Retina (tissue), 1 donor: ENCODE results near the gene VPS37C.

ENCODE experiments used
- DNase-seq: peaks from one replicate; pipeline ENCODE4 v3.0.0-alpha.2; 2016

VPS37C gene

DNA sequence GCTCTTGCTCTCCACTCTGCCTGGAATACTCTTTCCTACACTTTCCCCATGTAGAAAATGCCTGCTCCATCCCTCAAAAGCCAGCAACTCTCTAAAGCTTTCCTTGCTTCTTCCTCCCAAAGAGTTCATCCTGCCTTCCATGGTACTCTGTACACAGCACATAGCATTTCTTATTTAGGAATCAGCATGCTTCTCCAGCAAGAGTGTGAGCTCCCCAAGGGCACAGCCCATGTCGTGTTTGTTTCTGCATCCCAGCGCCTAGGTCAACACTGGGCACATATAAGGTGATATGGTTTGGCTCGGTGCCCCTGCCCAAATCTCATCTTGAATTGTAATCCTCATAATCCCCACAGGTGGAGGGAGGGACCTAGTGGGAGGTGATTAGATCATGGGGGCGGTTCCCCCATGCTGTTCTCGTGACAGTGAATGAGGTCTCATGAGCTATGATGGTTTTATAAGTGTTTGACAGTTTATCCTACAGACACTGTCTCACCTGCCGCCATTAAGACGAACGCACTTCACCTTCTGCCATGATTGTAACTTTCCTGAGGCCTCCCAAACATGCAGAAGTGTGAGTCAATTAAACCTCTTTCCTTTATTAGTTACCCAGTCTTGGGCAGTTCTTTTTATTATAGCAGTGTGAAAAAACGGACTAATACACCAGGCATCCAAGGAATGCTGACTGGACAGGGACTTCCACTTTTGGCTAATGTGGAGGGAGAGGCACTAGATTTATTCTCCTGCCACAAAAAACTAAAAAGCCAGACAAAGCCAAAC is 8.2 kb downstream of the VPS37C start:
- DNase-seq: no peak

DNA sequence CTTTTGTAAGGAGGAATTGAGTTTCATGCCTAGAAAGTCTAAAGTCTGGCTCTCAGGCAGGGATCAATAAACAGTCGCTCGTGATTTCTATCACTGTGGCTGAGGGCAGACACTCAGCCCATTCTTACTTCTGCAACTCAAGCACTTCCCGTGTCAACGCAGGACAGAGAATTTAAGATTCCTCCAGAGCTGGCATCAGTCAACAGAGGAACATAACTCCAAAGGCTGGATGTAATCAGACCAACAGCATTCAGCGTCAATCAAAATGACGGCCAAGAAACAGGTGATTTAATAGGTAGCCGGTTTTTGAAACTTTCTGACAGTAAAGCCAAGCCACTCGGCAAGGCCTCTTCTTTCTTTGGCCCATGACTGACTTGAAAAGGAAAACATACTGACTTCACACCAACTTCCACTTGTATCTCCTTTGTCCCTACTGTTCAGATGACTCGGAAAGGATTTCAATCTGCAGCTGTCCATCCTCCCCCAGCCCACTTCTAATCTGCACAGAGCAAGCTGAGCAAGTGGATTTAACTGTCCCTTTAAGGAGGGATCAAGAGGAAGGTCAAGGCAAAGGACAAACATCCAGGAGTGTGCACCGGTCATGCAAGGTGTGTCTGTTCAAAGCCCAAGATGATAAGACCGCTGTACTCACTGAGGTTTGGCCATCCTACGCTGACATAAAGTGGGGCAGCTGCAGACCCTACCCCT is 9.5 kb downstream of the VPS37C start:
- DNase-seq: no peak

DNA sequence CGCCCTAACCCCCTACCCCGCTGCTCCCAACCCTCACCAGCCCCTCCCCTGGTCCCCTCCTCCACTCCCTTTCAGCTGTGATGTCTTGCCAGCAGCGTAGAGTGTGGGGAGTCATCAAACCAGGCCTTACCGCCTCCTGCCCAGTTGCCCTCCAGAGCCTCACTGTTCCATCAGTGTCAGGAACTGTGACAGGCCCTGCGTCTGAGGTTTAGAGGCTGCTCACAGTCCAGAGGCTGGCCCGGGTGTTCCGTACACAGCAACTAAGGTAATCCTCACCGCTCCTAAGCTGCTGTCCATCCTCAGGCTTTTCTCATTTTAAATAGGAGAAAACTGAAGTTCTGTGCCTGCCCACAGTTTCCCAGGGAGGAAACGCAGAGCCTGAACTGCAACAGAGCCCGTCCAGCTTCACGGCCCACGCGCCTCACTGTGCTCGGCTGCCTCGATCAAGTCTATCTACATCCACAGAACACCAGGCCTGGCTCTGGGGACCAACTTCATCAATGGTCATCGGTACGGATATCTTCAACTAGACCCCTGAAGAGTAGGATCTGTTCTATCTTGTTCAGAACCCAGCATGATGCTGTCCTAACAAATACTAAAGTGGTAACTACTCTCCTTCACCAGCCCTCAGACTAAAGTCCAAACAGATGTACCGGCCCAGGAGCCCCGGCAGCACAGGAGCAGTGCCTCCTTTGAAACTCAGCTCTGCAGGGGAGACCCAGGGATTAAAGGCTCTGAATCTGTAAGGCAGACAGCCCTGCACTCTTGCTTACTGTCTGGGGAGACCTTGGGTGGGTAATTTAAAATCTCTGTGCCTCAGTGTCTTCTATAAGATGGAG is 10.3 kb downstream of the VPS37C start:
- peak; percentile 26 for DNase-seq

DNA sequence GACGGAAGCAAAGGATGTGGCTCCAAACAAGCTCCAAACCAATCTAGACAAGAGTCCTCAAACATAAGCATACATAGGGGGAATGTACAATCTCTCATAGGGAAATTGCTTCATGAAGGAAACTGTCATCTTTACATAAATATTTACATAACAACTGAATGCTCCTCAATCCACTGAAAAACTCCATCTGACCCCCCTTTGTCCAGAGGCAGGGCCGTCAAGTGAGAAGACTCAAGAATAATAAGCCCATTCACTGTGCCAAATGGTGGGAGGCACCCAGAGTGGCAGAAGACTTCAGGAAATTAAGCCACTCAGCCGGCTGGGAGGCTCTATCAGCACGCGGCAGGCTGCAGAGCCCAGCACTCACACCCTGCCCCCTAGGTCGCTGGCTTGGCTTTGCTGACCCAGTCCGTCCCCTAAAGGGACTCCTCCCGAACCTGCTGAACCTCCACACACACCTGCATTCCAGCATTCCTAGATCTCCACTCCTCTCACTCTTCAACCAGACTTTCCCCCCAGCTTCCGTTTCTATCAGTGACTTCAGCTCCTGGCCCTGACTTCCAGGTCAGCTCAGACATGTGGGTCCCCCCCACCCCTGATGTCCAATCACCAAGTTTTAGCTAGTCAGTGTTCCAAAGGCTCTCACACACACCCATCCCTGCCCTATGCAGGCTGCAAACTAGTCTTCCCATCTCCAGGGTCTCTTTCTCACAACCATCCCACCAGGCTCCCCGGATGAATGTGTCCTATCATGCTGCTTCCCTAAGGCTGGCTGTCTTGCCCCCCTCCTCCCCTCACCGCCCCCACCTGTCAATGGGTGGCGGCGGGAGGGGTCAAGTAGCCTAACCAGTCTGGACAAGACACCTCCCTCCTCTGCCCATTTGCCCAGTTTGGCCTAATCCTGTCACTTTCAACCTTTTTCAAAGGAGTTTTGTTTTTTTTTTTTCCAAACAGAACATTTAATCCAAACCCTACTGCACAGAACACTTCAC is 11.3 kb downstream of the VPS37C start:
- DNase-seq: peak; percentile 69

DNA sequence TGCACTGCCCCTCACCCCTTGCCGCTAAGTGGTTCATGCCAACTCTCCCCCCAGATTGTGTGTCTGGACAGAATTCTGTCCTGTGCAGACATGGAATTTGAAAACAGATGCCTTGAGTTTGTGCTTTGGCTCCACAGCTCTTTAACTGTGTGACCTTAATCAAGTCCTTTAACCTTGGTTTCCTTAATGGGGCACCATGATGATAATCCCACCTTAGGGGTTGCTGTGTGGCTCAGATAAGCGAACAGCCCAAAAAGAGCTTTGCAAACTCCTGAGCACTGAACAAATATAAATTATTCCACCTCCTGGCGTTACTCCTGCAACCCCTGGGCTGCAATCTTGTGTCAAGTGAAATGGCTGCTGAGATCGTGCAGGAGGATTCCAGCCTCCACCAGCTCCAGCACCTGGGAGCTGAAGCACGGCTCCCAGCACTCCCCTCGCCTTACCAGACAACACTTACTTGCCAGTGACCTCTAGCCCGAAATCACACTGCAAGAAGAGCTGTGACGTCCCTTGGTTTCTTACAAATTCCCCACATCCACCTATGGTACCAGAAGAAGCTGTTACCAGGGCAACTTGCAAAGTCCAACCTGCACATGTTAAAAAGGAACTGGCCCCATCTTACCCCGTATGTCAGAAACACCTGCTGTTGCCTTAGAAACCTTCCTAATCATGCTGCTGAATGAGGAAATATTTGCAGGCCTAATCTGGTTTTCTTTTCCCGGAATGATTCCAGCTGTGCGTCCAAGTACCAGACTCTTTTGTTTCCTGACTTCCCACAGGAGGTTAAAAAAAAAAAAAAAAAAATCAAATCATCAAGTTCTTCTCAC is 13.2 kb downstream of the VPS37C start:
- no peak for DNase-seq

DNA sequence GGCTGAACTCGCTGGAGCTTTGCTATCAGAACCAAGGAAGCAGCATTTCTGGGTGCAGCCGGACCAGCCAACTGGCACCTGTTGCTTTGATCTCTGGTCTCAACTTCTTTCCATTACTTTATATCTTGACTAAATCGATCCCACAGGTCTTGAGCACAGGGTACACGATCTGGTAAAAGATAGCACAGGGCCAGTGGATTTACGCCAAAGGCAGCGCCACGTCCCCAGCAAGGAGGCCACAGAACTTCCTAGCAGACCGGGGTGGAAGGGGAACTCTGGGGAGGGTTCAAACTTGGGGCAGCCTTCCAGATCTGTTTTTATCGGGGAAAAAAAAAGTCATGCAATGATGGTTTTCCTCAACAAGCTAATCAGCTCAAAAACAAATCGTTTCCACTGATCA is 14.0 kb downstream of the VPS37C start:
- no peak for DNase-seq

DNA sequence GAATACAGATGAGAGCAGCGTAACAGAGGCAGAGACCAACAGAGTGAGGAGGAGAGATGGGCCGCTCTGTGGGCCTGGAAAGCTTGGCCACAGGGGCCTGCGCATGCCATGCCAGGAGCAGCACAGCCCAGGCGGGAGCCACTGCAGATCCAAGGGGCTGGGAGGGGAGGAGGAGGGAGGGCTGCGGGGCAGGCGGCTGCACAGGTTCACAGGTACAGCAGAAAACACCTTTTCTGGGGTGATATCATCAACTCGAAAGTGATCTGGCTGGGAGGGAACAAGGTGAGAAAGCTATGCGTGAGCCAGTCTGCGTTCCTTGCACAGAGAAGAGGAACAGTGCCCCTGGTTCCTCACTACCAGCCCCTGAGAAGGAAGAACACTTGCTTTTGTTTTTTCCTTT is 14.8 kb downstream of the VPS37C start:
- no peak for DNase-seq

DNA sequence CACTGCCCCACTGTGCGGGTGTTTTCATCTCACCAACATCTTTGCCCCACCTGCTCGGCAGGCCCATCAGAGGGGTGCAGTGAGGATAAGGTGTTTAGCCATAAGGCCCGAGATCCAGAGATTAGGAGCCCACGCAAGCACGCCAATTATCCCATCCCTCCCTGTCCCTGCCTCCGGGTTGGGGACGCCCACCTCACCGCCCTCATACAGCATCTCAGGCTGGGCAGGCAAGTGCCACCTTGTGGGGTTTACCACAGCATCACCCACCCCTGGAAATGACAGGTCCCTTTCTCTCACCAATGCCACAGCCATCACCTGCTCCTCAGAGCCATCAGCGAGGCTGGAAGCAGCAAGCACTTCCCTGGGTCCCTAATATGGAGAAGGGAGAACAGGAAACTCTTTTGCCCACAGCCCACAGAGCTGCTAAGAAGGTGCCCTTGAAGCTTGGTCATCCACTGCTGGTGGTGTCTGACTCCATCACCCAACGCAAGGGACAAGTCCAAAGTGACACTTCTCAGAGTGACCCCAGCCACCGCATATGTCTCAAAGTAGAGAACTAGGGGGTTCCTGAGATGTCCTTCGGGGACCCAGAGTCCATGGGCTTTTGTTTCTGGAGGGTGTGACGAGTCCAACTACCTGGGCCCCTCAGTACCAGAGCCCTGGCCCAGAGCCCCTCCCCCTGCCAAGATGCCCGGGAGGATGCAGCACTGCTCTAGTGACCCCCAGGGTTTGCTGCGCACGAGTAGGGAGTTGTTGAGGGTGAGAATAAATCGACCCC is 15.8 kb downstream of the VPS37C start:
- no peak for DNase-seq

DNA sequence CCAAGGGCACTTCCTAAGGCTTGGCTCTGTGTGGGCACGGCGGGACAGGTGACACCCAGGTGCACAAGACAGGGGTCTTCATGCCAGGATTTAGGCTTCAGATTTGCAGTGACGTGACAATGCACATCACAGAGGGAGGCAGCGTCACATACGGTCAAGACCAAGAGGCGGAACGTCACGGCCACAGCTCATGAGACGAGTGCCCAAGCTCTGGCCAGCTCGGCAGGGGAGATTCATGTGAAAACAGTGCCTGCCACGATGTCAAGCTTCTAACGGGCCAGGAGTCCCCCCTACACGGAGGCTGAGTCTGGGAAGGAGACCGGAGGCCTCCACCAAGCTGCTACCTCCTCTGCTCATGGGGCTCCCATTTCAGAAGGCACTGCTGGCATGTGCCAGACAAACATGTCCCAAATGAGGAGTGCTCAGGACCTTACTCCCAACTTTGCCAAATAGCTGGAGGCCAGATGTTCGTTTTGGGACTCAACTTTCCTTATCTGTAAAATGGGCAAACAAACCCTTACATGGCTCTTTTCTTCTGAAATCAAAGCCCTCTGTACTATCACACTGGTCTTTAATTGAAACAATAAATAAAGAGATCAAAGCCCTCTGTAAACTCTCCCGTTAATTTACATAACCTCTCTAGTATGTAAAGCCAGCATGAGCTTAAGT is 16.6 kb downstream of the VPS37C start:
- no peak for DNase-seq

DNA sequence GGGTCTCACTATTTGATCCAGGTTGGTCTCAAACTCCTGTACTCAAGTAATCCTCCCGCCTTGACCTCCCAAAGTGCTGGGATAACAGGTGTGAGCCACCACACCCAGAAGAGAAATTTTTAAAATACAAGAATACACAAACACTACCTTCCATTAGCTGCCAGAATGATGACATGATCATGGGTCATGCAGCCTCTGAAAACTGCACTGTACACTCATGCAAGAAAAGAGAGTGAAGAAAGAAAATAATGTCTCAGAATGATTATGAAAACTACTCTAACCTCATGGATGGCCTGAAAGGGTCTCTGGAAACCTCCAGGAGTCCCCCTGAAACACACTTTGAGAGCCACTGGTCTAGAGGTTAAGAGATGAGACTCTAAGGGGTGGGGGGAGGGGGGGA is 18.8 kb downstream of the VPS37C start:
- DNase-seq: no peak

DNA sequence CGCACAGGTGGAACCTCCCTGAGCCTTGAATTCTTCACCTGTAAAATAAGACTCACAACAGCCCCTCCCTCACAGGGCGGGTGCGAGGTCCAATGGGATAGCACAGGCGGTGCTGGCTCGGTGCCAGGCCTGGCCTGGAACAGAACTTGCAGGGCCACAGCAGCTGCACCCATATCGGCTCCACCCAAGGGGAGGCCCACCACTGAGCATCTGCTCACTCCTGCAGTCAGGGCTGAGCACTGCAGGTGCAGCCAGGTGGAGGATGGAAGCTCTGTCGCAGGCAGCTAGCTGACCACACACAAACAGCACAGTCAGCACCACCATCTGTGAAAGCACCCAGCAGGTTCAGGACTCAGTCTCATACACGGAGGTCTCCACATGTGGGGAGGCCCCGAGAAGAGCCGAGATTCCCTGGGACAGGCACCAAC is 19.6 kb downstream of the VPS37C start:
- DNase-seq: no peak

DNA sequence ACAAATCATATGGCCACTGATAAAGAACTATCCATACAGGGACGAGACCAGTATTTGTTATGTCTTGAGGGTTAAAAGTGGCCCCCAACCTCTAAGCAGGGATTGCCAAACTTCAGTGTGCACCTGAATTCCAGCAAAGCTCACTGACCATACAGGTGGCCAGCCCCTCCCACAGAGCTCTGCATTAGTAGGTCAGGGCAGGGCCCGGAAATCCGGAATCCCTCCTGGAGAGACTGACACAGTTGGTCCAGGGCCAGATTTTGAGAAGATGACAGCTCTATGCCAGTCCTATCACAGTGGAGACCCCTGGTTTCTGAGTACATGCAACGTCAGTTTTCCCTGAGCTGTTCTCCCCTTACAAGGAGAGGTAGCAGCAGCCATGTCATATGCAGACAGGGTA is 20.8 kb downstream of the VPS37C start:
- no peak for DNase-seq

DNA sequence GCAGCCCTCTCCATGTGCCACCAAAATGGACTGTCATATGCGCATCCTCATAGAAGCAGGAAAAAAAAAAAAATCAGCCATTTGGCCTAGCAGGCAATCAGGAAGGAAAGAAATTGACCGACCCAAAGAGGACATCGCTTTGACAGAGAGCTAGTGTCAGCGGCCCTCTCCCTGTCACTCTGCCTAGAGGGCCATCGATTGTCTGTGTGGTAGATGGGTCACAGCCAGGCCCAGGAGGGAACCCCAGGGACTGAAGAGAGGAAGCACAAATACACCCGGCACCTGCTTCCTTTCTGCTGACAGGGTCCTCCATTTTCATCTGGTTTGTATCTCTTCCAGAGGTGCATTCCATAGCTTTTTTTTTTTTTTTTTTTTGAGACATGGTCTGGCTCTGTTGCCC is 21.8 kb downstream of the VPS37C start:
- no peak for DNase-seq

DNA sequence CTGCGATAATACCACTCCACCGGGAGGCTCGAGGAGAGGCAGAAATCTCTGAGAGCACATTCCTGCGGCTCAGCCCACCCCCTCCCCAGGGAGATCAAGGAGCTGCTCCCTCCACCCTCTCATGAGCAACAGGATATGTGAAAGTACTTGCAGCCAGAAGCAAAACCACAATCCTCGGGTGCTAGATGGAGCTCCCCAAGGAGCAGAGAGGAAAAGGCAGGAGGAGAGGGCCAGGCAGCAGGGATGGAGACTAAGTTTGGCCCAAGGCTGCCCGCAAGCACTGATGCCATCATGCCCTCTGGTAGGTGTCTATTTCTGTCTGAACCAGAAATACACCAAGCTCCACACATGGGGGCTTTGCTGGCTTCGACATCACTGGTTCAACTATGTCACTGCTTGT is 22.3 kb downstream of the VPS37C start:
- DNase-seq: no peak

DNA sequence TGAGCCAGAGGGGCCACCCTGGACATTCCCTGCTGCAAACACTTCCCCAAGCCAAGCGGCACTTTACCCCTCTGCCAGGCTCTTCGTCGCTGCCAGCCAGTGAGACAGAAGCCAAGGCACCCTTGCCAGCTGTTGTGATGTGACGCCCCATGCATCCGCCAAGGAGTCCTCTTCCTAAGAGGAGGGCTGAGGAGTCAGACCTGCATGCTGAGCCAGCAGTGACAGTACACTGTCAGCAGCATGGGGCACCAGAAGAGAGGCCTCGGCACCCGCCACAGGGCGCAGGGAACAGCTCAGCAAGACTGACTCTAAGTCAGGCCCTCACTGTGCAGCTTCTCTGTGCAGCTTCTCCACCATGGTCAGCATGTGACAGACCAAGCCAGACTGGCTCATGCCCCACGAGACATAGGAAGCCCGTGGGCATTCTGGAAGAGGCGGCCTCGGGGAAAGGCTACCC is 26.4 kb downstream of the VPS37C start:
- DNase-seq: no peak

DNA sequence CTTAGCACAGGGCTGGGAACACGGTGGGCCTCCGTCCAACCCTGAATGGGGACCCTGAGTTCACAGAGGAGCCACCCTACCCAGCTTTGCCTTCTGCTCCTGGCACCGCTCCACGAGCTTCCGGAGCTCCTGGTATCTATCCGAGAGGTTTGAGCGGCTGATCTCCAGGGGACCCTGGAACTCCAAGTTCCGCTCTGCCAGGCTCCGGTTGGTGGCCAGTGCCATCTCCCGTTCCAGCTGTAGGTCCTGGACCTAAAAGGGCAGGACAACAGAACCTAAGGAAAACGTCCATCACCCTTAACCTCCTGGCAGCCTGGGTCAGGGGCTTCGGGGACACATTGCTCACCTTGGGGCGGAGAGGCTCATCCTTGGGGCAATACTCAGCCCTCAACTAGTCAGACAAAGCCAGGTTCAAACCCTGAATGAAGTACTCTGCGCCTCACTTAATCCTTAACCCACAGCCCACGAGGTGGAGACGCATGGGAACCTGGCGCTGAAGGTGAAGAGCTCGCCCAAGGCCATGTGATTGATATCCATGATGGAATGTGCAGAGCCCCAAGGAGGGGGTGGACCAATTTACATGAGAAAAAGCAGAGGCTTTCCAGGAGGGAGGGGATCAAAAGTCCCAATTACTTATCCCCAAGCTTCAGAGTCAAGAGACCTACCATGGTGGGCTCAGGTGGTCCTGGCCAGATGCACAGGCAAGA is 27.1 kb downstream of the VPS37C start:
- DNase-seq: no peak

DNA sequence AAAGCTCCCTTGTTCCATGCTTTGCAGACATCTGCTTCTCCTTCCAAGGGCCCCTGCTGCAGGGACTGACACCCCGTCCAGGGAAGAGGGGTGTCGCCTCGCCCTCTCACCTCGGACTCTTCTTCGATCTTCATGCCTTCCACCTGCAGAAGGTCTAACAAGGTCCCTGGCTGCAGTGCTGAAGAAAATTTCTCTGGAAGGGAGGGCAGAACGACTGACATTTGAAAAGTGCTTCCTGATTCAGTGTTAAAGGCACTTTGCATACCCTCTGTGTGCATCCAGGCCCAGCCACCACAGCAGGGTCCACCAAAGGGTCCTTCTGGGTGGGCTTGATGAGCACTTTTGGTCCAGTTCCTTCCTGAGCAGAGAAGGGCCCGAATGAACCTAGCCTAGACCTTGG is 28.1 kb downstream of the VPS37C start:
- no peak for DNase-seq

DNA sequence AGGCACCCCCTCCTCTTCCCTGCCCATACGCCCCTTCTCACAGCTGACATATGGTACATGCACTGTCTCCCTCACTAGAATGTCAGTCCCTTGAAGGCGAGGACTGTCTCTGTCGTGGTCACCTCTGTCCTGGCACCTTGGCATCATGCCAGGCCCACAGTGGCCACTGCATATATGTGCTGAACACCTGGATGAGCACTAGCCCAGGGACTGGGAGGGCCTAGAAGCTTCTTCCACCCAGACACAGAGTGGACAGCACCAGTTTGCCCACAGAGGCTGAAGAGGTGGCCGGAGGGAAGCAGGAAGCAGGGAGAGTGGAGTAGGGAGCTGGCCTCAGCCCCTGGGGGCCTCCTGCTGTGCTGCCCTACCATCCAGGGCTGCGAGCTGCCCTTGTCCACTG is 28.6 kb downstream of the VPS37C start:
- DNase-seq: no peak

DNA sequence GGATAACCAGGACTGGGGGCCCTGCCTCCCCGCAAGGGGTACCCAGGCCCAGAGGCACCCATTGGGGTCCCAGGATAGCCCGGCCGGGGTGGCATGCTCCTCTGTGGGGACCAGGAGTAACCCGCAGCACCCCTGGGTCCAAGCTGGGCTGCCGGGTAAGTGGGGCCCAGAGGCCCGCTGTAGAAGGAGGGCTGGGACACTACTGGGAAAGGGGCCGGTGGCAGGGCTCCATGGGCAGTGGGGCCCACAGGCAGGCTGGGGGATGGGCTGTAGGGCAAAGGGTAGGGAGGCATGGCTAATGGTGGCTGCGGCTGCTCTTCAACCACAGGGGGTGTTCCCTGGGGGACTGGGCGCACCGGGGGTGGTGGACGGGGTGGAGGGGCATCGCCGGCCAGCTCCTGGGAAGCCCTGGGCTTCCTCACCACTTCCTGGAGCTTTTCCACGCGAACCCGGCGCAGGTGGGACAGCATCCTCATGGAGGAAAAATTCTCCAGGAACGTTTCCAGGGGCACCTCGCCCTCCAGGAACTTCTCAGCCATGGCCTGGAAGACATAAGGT is 29.1 kb downstream of the VPS37C start:
- no peak for DNase-seq
